Measurements from ENCODE around the gene RPRD1B.

RPRD1B gene

DNA sequence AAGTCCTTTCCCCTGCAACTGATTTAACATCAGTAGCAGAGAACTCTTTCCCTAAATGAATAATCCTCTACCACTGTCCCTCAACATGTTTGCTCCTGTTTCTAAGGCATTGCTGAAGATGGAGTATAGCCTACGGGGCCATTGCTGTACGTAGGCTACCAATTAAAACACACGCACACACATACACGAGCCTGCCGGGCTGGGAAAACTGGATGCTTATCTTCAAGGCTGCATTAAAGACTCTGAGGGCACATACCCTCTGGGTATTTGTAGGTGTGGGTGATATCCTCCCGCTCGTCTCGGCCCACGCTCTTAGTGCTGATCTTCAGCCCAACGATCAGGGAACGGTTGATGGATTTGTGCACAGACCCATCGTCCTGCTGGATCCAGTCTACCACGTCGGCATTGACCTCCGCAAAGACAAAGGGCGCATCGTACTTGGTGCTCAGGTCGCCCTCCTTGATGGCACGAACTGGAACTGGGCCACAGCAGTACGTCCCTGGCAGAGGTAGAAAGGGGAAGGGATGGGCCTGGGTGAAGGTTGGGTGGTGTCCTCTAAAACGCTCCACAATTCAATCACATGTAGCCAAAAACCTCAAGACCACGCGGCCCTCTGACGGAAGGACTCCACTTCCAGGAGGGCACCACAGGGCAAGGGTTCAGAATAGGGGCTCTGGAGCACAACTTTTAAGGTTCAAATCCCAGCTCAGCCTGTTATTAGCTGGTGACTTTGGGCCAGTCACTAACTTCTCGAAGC lies 105.8 kb downstream of the RPRD1B start:
- Histone ChIP-seq H3K27me3 (ENCODE audit: insufficient read depth, poor library complexity, severe bottlenecking) (no peaks in the 10 kb centered on the region), H3K9me3 (ENCODE audit: severe bottlenecking) (no peaks in the 10 kb centered on the region), H3K4me3 (ENCODE audit: severe bottlenecking) (no peak overlapping the region), H3K4me1 (ENCODE audit: insufficient read depth, poor library complexity, severe bottlenecking) (peaks cover 35% of the 10 kb centered on the region), H3K36me3 (ENCODE audit: low read depth) (peaks cover 11% of the 10 kb centered on the region), H3K27ac (ENCODE audit: poor library complexity, severe bottlenecking) (peak overlapping the region; percentile 94)
- TF ChIP-seq, protein P1, sequence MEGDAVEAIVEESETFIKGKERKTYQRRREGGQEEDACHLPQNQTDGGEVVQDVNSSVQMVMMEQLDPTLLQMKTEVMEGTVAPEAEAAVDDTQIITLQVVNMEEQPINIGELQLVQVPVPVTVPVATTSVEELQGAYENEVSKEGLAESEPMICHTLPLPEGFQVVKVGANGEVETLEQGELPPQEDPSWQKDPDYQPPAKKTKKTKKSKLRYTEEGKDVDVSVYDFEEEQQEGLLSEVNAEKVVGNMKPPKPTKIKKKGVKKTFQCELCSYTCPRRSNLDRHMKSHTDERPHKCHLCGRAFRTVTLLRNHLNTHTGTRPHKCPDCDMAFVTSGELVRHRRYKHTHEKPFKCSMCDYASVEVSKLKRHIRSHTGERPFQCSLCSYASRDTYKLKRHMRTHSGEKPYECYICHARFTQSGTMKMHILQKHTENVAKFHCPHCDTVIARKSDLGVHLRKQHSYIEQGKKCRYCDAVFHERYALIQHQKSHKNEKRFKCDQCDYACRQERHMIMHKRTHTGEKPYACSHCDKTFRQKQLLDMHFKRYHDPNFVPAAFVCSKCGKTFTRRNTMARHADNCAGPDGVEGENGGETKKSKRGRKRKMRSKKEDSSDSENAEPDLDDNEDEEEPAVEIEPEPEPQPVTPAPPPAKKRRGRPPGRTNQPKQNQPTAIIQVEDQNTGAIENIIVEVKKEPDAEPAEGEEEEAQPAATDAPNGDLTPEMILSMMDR (IDR thresholded peaks at IDR 0.05; ENCODE audit: poor library complexity, severe bottlenecking) = no peak
- no peak for ATAC-seq (ENCODE audit: low read depth)
- peak; percentile 78 for DNase-seq (ENCODE audit: low spot score)

DNA sequence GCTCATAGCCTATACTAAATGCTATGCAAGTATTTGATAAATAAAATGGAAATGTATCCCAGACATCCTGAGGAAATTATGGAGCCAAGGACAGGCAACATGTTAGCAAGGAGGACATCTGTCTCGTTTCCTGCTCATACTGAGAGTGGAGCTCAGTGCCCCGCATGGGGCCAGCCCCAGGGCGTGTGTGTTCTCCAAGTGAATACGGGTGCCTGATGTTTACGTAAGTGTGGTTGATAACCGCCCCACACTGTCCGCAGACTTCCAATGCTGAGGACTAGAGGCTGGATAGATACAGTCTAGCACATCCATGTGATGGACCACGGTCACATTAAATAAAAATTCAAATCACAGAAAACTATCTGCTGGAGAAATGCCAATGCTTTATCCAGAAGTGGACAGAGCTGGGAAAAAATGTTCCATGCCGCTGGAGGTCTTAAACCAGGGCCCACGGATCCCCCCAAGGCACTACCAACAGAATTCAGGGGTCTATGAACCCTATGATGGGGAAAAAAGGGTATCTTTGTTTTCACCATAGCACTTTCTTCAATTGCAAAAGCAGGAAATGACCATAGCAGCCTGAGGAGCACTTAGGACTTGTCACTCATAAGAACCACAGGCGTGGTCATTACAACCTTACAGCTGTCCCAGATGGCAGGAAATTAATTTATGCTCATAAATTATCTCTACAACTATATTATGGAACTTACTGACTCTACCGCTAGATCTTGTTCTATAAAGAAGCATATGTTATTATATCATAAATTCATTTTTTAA lies 106.6 kb downstream of the RPRD1B start:
- Histone ChIP-seq H3K27ac (ENCODE audit: poor library complexity, severe bottlenecking) (peak overlapping the region; percentile 94), H3K4me3 (ENCODE audit: severe bottlenecking) (no peak overlapping the region), H3K9me3 (ENCODE audit: severe bottlenecking) (no peaks in the 10 kb centered on the region), H3K4me1 (ENCODE audit: insufficient read depth, poor library complexity, severe bottlenecking) (peaks cover 36% of the 10 kb centered on the region), H3K27me3 (ENCODE audit: insufficient read depth, poor library complexity, severe bottlenecking) (no peaks in the 10 kb centered on the region), H3K36me3 (ENCODE audit: low read depth) (peaks cover 11% of the 10 kb centered on the region)
- peak; percentile 71 for DNase-seq (ENCODE audit: low spot score)
- TF ChIP-seq, protein P1 (IDR thresholded peaks at IDR 0.05; ENCODE audit: poor library complexity, severe bottlenecking) = no peak
- ATAC-seq (ENCODE audit: low read depth) = no peak

DNA sequence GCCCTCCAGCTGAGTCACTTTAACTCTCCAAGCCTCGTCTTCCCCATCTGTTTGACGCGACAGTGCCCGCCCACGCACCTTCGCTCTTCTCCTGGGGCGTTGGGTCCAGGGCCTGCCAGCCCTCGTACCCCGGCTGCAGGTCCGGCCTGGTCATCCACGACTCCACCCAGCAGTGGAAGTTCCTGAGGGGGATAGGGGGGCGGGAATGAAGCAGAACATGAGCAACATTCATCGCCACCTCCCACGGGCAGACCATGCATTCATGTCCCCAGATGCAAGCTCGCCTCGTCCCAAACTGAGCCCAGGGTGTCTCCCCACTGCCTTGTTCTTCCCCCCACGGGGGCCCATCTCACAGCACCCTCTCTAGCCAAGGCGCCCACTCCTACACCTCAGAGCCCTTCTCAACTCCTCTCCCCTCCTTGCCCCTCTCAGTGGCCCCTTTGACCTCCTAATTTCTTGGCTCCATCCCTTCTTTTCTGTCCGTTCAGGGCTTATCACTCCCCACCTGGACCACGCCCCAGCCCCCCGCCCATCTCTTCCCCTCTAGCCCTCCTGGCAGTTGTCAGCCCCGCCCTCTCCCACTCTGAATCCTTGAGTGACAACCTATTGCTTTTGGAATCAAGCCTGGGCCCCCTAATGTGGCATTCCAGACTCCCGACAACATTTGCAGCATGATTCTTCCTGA lies 107.8 kb downstream of the RPRD1B start:
- Histone ChIP-seq H3K36me3 (ENCODE audit: low read depth) (peaks cover 16% of the 10 kb centered on the region), H3K4me1 (ENCODE audit: insufficient read depth, poor library complexity, severe bottlenecking) (peaks cover 39% of the 10 kb centered on the region)
- ATAC-seq (ENCODE audit: low read depth) = no peak

More for the DNA sequence above, 107.8 kb downstream of the RPRD1B start:
- TF ChIP-seq, protein P1 (IDR thresholded peaks at IDR 0.05; ENCODE audit: poor library complexity, severe bottlenecking) = no peak
- Histone ChIP-seq H3K9me3 (ENCODE audit: severe bottlenecking) (no peaks in the 10 kb centered on the region), H3K27ac (ENCODE audit: poor library complexity, severe bottlenecking) (peak overlapping the region; percentile 94), H3K27me3 (ENCODE audit: insufficient read depth, poor library complexity, severe bottlenecking) (no peaks in the 10 kb centered on the region), H3K4me3 (ENCODE audit: severe bottlenecking) (no peak overlapping the region)
- peak; percentile 80 for DNase-seq (ENCODE audit: low spot score)

All from RWPE2 (cell line).